GM19025 (cell line): ENCODE data around the gene TGM4.

Experiments
- ATAC-seq: cut with Tn5 transposase; IDR thresholded peaks from one replicate; pipeline ENCODE4 v1.9.1; 2021; ENCODE audit warnings: mild to moderate bottlenecking, low read depth, moderate library complexity; ENCODE audit not compliant: unreplicated experiment

TGM4 gene

GRCh38 chr3:44877333-44877732, 2.9 kb downstream of the TGM4 start:
- no peak for ATAC-seq

- no peak for ATAC-seq
Measured at GRCh38 chr3:44880284-44880683, 5.9 kb downstream of the TGM4 start.

DNA sequence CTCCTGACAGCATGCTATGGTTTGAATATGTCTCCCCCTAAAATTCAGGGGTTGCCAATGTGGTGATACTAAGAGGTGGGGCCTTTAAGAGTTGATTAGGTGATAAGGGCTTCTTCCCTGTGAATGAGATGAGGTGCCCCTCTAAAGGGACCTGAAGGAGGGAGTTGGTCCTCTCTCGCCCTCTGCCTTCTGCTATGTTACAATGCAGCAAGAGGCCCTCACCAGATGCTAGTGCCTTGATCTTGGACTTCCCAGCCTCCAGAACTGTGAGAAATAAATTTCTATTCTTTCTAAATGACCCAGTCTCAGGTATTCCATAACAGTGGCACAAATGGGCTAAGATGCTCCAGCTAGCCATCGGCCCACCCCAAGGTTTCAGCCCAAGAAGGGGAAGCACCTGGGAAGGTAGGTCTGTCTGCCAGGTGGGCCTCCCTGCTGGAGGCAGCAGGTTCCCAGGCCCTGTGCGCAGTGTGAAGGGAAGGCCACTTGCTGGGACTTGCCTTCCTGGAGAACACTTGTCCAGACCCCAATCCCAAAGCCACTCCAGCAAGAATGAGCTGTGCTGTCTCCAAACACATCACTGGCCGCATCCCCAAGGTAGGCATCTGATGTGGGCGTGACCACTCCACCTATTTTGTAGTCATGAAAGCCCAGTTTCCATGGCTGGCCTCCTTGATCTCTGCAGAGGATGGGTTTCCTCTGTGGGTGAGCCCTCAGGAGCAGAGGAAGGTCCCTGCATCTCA, 9.0 kb downstream of the TGM4 start:
- ATAC-seq: no peak

GRCh38 chr3:44883999-44884431, 9.6 kb downstream of the TGM4 start:
- ATAC-seq: no peak

DNA sequence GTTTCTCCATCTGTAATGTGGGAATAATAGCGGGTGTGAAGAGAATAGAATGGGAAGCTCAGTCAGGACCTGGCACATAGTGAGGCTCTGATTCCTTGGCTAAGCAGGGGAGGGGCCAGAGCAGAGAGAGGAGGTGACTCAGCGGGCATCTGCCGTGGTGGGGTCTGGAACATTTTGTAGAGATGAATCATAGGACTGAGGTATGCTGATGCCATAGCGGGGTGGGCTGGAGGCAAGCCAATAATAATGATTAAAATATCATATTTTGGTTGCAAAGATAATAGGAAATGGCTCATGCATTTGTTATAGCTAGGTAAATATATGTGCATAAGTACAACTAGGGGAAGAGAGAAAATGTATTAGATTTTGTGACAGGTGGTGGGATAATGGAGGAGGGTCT, 11.2 kb downstream of the TGM4 start:
- ATAC-seq: no peak

- no peak for ATAC-seq
Measured at GRCh38 chr3:44886561-44886960, 12.2 kb downstream of the TGM4 start.

DNA sequence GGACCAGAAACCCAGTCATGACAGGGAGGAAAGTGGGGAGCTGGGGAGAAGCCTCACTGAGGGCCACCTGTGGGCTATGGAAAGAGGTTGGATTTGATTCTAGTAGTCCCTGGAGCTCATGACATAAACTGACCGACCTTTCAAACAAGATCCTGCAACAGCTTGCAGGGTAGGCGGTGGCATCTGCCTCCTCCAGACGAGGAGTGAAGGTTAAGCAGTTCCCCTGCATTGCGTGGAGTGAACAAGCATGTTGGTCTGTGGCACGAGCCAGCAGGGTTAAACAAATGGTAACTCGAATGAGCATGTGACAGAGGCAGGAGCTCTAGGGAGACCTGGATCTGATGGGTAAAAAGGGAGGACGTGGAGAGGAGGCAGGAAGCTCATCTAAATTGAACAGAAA, 12.7 kb downstream of the TGM4 start:
- no peak for ATAC-seq

DNA sequence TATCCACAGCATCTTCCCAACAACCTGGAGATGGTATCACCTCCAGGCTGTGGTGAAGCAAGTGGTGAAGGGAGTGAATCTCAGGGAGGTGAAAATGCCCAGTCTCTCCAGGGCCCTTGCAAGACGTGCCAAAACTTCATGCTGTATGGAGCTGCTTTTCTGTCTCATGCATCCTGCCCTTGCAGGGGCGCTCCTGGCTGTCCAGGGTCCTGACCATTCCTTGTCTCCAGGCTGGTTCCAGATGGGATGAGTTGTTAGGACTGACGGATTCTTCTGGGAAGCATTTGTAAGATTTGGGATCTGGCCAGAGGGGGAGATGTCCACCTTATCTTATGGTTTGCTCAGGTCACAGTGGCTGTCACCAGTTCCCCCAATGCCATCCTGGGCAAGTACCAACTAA, 15.8 kb downstream of the TGM4 start:
- no peak for ATAC-seq

DNA sequence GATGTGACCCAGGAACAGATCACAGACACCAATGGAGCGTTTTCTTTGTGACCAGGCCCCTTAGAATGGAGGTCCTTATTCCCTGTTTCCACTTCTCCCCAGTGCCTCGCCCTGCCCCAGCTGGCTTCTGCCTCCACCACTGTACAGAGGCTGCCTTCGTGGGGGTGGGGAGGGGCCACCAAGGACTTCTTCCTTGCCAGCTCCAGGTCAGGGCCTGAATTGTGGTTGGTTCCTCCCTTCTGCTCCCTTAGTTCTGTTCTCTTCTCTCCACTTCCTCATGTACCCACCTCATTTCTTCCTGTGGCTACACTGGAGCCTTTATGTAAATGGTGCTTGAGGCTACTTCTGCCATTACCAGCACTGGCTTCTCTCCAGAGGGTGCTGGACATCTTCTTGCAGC, 16.4 kb downstream of the TGM4 start:
- no peak for ATAC-seq

DNA sequence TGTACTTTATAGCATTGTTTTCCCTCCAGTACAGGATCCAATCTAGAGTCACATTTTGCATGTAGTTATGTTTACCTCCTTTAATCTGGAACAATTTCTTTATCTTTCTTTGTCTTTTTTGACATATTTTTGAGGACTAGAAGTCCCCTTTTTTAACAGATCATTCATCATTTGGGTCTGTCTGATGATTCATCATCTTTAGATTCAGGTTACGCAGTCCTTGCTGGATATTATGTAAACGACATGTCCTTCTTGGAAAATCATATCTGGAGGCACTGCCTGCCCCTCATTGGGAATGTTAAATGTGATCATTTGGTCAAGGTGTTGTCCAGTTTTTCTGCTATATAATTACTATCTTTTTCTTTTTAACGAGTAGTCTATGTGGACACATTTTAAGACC, 18.3 kb downstream of the TGM4 start:
- no peak for ATAC-seq

- no peak for ATAC-seq
Measured at GRCh38 chr3:44893097-44893496, 18.7 kb downstream of the TGM4 start.

DNA sequence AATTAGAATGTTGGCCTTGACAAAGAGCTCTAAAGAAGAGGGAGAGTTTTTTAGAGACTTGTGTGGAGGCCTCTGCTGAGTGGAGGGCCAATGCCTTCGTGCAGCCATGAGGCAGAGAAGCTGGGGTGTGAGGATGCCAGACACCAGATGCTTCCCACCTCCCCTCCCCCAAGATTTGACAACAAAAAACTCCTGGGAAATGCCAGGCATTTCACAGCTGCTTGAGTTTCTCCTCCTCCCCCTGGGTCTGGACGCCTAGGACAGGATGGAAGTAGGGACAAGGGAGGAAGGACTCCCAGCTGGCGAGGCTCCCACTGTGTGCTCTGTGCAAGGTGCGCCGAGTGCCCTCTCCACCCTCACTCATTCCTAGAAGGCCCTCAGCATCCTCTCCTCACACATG, 20.1 kb downstream of the TGM4 start:
- no peak for ATAC-seq

DNA sequence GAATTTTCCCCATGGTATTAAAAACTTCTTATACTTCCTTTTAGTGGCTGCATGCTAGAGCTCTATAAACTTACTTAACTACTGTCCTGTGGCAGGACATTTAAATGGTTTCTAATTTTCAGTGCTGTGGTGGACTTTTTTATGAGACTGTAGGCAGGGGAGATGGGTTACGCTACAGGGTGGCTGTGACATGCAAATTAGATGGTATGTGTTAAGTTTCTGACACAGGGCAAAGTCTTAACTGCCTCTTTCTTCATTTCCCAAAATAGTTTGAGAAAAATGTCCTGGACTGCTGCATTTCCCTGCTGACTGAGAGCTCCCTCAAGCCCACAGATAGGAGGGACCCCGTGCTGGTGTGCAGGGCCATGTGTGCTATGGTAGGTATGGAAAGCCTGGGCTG, 22.0 kb downstream of the TGM4 start:
- no peak for ATAC-seq

DNA sequence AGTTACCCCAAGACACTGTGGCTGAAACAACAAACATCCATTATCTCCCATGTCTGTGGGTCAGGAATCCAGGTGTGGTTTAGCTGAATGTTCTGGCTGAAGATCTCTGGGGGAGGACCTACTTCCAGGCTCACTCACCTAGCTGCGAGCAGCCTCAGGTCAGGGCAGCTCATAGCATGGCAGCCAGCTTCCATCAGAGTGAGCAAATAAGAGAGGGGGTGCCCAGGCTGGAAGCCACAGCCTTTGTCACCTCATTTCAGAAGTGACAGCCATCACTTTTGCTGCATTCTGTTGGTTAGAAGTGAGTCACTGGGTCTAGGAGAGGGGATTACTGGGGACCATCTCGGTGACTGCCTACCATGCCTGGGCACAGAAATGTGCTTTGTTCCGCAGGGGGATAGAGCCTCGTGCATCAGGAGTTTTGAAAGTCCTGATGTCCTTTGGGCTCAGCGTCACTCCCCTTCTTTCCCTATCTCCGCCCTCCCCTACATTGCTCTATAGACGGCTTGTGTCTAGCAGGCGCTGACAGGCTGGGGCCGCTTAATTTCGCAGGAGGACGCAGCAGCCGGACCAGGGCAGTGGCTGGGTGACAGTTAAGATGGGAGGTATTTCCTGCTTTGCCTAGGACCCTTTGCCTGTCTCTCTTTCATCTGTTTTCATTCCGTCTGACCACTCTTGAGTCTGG, 25.4 kb downstream of the TGM4 start:
- ATAC-seq: no peak

DNA sequence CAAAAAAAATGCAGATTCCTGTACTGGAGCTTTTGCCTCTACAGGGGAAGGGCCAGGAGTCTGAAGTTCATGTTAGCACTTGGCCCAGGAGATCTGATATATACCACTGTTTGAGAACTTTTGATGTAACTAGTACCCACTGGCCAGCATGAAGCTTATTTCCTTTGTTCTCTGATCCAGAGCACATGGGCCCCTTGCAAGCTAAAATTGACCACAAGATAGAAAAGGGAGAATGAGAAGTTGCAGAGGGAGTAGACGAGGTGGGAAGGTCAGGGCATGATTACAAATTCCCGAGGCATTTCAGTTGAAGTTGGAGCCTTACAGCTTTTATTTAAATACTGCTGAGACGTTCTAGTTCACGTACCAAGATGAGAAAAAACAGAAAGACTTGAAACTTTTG, 28.2 kb downstream of the TGM4 start:
- no peak for ATAC-seq

DNA sequence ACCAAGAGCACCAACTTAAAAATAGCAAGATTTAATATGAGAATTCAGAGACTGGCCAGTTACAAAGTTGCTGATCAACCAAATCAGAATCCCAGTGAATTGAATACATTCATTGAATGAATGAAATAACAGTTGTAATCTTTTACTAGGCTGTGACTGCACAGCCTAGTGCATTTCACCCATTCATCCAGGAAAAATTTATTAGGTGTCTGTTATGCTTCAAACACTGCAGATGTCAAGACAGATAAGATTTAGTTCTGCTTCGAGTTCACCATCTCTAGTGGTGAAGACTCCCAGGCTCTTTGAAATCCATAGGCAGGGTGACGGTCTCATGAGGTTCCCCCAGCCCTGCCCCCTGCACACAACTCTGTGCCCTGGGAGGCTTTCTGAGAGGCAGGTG, 28.9 kb downstream of the TGM4 start:
- no peak for ATAC-seq

DNA sequence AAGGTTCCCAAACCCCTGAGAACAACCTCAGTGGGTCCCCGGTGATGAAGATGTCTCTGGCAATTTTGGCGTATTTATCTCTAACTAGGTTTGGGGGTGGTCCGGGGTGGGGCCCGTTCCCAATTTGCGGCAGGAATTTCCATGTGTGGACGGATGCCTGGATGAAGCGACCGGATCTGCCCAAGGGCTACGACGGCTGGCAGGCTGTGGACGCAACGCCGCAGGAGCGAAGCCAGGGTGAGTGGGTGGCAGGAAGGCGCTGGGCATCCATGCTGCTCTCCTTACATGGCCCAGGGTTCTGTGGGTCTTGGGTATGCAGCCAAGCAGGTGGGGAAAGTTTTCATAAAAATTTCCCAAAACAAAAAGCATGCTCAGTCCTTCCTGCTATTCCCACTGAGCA, 29.3 kb downstream of the TGM4 start:
- ATAC-seq: no peak

DNA sequence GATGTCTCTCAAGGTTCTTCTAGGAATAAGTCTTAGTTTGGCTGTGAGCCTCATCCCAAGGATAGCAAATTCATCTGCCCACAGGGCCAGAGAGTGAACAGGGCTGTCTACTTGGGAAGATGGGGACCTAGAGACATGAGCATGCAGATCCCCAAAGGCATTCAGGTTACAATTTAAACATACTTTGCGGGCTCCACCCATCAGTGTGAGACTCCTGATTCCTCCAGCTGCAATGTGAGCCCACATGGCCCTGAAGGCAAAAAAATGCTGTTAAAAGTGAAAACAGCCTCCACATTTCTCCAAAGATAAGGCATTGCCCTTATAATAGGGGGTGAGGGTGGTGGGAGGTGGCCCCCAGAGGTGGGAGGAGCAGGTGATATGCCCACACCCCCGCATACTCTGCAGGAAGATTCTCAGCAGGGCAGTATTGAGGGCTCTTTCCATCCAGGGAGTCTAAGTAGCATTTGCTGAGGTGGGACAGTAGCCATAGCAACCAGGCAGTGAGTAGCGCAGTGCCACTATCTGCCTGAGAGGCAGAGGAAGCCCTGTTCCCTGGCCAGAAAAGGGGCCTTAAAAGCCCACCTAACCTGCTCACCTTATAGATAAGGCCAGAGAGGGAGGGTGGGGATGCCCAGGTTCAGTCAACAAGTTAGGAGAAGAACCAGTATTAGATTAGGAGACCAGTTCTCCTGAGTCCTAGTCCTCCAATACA, 31.2 kb downstream of the TGM4 start:
- no peak for ATAC-seq

DNA sequence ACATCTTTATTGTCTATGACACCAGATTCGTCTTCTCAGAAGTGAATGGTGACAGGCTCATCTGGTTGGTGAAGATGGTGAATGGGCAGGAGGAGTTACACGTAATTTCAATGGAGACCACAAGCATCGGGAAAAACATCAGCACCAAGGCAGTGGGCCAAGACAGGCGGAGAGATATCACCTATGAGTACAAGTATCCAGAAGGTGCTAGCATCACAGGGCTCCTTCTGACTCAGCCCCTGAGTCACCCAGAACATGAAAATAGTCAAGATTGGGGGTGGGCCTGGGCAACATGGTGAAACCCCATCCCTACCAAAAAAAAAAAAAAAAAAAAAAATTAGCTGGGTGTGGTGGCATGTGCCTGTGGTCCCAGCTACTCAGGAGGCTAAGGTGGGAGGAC, 32.6 kb downstream of the TGM4 start:
- no peak for ATAC-seq

- ATAC-seq: no peak
Measured at GRCh38 chr3:44907612-44908011, 33.2 kb downstream of the TGM4 start.

DNA sequence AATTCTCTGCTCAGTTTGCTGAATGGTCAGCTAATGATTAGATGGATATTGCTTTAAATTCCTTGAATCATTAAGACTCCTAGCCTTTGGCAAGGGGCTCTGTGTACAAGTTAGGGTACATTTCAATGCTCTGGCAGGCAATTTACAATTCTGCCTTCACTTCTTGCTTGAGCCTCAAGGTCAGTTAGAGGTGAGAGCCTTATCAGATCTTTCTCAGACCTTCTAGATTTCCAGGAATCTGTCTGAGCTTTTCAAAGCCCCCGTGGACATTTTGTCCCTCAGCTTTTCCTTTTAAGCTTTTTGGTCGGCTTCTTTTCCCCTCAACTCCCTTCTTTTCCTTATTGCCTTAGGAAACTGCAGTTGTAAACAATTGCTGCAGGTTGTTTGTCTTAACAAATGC, 34.7 kb downstream of the TGM4 start:
- ATAC-seq: no peak

- ATAC-seq: no peak
Measured at GRCh38 chr3:44910693-44911092, 36.3 kb downstream of the TGM4 start.
